Endothelial cell (in vitro differentiated cells): ENCODE results near the gene KRTAP2-3. TPM values are rescaled to one million over a fixed set of nuclear protein-coding genes. Genes with fewer than 3 reads are reported as not detected.
"Not testable (repeated sequence)": the region's sequence is repeated elsewhere in the genome, so short reads cannot be mapped to it uniquely, and the experiment has no call there.

Experiments used
- DNase-seq: peaks from one replicate; pipeline ENCODE4 v3.0.0; 2021; ENCODE audit warnings: low spot score
- H3K27ac Mint-ChIP-seq: one replicate; pipeline ENCODE4 v1.8.0; 2021; ENCODE audit warnings: mixed read lengths, inconsistent platforms; ENCODE audit not compliant: unreplicated experiment
- H3K27me3 Mint-ChIP-seq: one replicate; pipeline ENCODE4 v1.8.0; 2021; ENCODE audit warnings: mild to moderate bottlenecking, moderate library complexity, mixed read lengths, inconsistent platforms; ENCODE audit not compliant: unreplicated experiment
- H3K36me3 Mint-ChIP-seq: one replicate; pipeline ENCODE4 v1.8.0; 2021; ENCODE audit warnings: mild to moderate bottlenecking, low read depth, mixed read lengths, inconsistent platforms; ENCODE audit not compliant: unreplicated experiment
- H3K4me1 Mint-ChIP-seq: one replicate; pipeline ENCODE4 v1.8.0; 2021; ENCODE audit warnings: mild to moderate bottlenecking, mixed read lengths, inconsistent platforms; ENCODE audit not compliant: unreplicated experiment
- H3K4me3 Mint-ChIP-seq: one replicate; pipeline ENCODE4 v1.8.0; 2021; ENCODE audit warnings: mild to moderate bottlenecking, mixed read lengths, inconsistent platforms; ENCODE audit not compliant: unreplicated experiment
- H3K9me3 Mint-ChIP-seq: one replicate; pipeline ENCODE4 v1.8.0; 2021; ENCODE audit warnings: mixed read lengths, inconsistent platforms; ENCODE audit not compliant: unreplicated experiment
- total RNA-seq: library from RNA; stranded (reverse); fragmentation: NEBNext Ultra II Directional; extraction: Animal tissue kit (Norgen Biotek cat#: 25700); gene quantifications from one replicate; pipeline ENCODE4 v1.2.1, GENCODE V29; 2021; ENCODE audit not compliant: unreplicated experiment
- TF ChIP-seq, protein P1 (sequence below): fragments of 200-600 bp; sonication (generic); IDR thresholded peaks from one replicate; pipeline ENCODE4 v1.5.0; 2021; ENCODE audit warnings: antibody characterized with exemption; ENCODE audit not compliant: unreplicated experiment

The KRTAP2-3 gene
- total RNA-seq, 1 donor from 2014 or later: not detected

- no peak overlapping the region for H3K27ac Mint-ChIP-seq
- H3K27me3 Mint-ChIP-seq: peaks cover 3% of the 10 kb centered on the region
- H3K9me3 Mint-ChIP-seq: no peaks in the 10 kb centered on the region
- H3K4me1 Mint-ChIP-seq: no peaks in the 10 kb centered on the region
- TF ChIP-seq, protein P1, sequence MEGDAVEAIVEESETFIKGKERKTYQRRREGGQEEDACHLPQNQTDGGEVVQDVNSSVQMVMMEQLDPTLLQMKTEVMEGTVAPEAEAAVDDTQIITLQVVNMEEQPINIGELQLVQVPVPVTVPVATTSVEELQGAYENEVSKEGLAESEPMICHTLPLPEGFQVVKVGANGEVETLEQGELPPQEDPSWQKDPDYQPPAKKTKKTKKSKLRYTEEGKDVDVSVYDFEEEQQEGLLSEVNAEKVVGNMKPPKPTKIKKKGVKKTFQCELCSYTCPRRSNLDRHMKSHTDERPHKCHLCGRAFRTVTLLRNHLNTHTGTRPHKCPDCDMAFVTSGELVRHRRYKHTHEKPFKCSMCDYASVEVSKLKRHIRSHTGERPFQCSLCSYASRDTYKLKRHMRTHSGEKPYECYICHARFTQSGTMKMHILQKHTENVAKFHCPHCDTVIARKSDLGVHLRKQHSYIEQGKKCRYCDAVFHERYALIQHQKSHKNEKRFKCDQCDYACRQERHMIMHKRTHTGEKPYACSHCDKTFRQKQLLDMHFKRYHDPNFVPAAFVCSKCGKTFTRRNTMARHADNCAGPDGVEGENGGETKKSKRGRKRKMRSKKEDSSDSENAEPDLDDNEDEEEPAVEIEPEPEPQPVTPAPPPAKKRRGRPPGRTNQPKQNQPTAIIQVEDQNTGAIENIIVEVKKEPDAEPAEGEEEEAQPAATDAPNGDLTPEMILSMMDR: no peak
- no peak overlapping the region for H3K4me3 Mint-ChIP-seq
- H3K36me3 Mint-ChIP-seq: no peaks in the 10 kb centered on the region
- no peak for DNase-seq
Observed at GRCh38 chr17:41042953-41043352, 17.0 kb downstream of the KRTAP2-3 start.

DNA sequence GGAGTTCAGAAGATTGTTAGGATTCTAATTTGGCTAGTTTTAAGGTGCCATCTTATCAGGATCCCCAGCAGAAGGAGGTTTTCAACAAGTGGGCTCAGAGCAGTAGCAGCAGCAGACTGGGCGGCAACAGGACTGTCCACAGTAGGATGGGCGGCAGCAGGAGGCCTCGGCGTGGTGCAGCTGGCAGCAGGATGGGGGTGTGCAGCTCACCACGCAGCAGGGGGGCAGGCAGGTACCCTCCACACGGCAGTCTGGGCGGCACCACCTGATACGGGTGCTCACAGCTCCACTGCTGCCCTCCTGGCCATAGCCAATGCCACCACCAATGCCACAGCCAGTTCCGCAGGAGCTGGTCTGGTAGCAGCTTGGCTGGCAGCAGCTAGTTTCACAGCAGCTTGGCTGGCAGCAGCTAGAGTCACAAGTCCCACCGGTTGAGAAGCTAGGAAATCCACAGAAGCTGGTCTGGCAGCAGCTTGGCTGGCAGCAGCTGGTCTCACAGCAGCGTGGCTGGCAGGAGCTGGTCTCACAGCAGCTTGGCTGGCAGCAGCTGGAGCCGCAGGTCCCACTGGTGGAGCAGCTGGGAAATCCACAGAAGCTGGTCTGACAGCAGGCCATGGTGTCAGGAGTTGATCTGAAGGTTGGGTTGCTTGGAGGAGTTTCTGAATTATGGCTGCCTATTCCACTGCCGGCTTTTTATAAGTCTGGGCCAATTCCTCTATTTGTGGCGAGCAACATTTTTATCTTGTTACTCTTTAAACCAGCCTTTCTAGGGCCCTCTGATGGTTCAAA lies 18.9 kb downstream of the KRTAP2-3 start, which contains the start of gene KRTAP1-1:
KRTAP1-1 (minus strand) TSS at position 668 of the 789 bp plus-strand sequence; CDS start at position 615, 53 bp downstream.
- H3K27me3 Mint-ChIP-seq, H3K9me3 Mint-ChIP-seq, DNase-seq, H3K4me1 Mint-ChIP-seq, H3K27ac Mint-ChIP-seq, H3K36me3 Mint-ChIP-seq, H3K4me3 Mint-ChIP-seq: not testable (repeated sequence)

GRCh38 chr17:41037853-41038350 lies 22.0 kb downstream of the KRTAP2-3 start:
- TF ChIP-seq, protein P1: no peak
- Mint-ChIP-seq H3K4me1 (no peaks in the 10 kb centered on the region), H3K27me3 (peaks cover 3% of the 10 kb centered on the region), H3K36me3 (no peaks in the 10 kb centered on the region), H3K9me3 (no peaks in the 10 kb centered on the region), H3K4me3 (no peak overlapping the region), H3K27ac (no peak overlapping the region)
- DNase-seq: no peak

- H3K4me3 Mint-ChIP-seq, H3K9me3 Mint-ChIP-seq, DNase-seq, H3K36me3 Mint-ChIP-seq, H3K4me1 Mint-ChIP-seq, H3K27ac Mint-ChIP-seq, H3K27me3 Mint-ChIP-seq: not testable (repeated sequence)
Observed at GRCh38 chr17:41034346-41034935, 25.5 kb downstream of the KRTAP2-3 start, which contains the start of gene KRTAP1-3. KRTAP1-3 (minus strand) TSS chr17:41034874; CDS start chr17:41034821, 53 bp downstream.

DNA sequence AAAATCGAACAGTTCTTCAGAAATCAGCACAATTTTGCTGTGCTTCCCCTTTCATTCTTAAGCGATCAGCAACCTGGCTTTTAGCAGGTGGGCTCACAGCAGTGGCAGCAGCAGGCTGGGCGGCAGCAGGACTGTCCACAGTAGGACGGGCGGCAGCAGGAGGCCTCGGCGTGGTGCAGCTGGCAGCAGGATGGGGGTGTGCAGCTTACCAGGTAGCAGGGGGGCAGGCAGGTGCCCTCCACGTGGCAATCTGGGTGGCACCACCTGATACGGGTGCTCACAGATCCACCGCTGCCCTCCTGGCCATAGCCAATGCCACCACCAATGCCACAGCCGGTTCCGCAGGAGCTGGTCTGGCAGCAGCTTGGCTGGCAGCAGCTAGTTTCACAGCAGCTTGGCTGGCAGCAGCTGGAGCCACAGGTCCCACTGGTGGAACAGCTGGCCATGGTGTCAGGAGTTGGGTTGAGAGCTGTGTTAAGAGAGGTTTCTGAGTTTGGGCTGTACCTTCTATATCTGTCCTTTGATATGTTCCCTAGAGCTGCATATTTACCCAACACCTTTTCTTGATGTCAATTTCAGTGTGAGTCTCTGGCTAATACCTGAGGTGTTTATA lies 30.2 kb downstream of the KRTAP2-3 start, which contains the start of gene KRTAP1-4:
KRTAP1-4 (minus strand) TSS at position 563 of the 613 bp plus-strand sequence; CDS start at position 446, 117 bp downstream.
- Mint-ChIP-seq H3K27me3 (no peaks in the 10 kb centered on the region), H3K4me1 (no peaks in the 10 kb centered on the region), H3K36me3 (no peaks in the 10 kb centered on the region), H3K27ac (no peak within 1 kb of the TSS), H3K4me3 (no peak within 1 kb of the TSS), H3K9me3 (no peaks in the 10 kb centered on the region)
- no peak for DNase-seq
- TF ChIP-seq, protein P1: no peak
